HCT116 (cell line): ENCODE measurements around the gene CCDC187. TPM values are rescaled to one million over a fixed set of nuclear protein-coding genes. Genes with fewer than 3 reads are reported as not detected.

Experiments used
- ATAC-seq: fragments of 200-7000 bp; cut with Tn5 transposase; 2 replicates; pipeline ENCODE4 v1.9.1; 2020; ENCODE audit warnings: mild to moderate bottlenecking, moderate library complexity
- BruUV-seq: library from RNA; stranded (reverse); fragments of 400-500 nt; replicated peaks from 2 replicates; lab custom pipeline; 2021; lab: Mats Ljungman, UMichigan
- CTCF ChIA-PET: fragments of 300-600 bp; sonication (Branson Sonifier 250); formaldehyde crosslinking; loops from one replicate; lab custom pipeline; 2021; ENCODE audit warnings: antibody characterized with exemption; lab: Charles Lee
- POLR2A ChIA-PET: fragments of 300-600, 350-600 bp; sonication (Branson Sonifier 250); formaldehyde crosslinking; loops from one replicate; lab custom pipeline; 2021; ENCODE audit warnings: antibody characterized with exemption; lab: Charles Lee
- RAD21 ChIA-PET, 2 experiments: fragments of 300-600 bp; sonication (Branson Sonifier 250); formaldehyde crosslinking; loops; one replicate each; lab custom pipeline; 2023; ENCODE audit warnings: low total read pairs in 2 of 2; ENCODE audit not compliant: uncharacterized antibody in 2 of 2, unreplicated experiment in 2 of 2, low non-redundant PET in 1 of 2; lab: Charles Lee
- DNase-seq: peaks from one replicate; pipeline ENCODE4 v3.0.0-alpha.2; 2010; ENCODE audit warnings: low read depth, low spot score
- H2AFZ ChIP-seq: fragments of 200-600 bp; shearing (Covaris generic), sonication (generic); 2 replicates; pipeline ENCODE4 v1.6.1; 2017; ENCODE audit warnings: low read depth, mixed run types, mixed read lengths, antibody characterized with exemption, low read length; ENCODE audit not compliant: poor library complexity, severe bottlenecking
- H3K27ac ChIP-seq: 2 replicates; pipeline ENCODE4 v1.5.1; 2012; ENCODE audit warnings: low read depth, low read length
- H3K27me3 ChIP-seq: fragments of 200-600 bp; sonication (generic); 2 replicates; pipeline ENCODE4 v1.6.1; 2016; ENCODE audit warnings: mixed run types, low read length, mixed read lengths; ENCODE audit not compliant: insufficient read depth
- H3K36me3 ChIP-seq, 2 experiments: fragments of 200-500 bp in 1 of 2; fragments of 200-600 bp in 1 of 2; sonication (Bioruptor generic) in 1 of 2; sonication (generic) in 1 of 2; 2 replicates each; pipeline versions ENCODE4 v1.5.1 to v1.6.1; 2014 to 2016; ENCODE audit warnings: low read length in 2 of 2, inconsistent platforms in 1 of 2, mixed read lengths in 1 of 2, mixed run types in 1 of 2; ENCODE audit not compliant: insufficient read depth in 2 of 2, control insufficient read depth in 1 of 2
- H3K4me1 ChIP-seq, 2 experiments: fragments of 200-600 bp in 1 of 2; sonication (generic) in 1 of 2; 2 replicates each; pipeline versions ENCODE4 v1.5.1 to v1.6.1; 2012 to 2017; ENCODE audit warnings: low read length in 2 of 2, inconsistent platforms in 1 of 2, mild to moderate bottlenecking in 1 of 2, mixed read lengths in 1 of 2, mixed run types in 1 of 2, moderate library complexity in 1 of 2; ENCODE audit not compliant: insufficient read depth in 2 of 2, control insufficient read depth in 1 of 2
- H3K4me2 ChIP-seq: fragments of 200-600 bp; sonication (generic); 2 replicates; pipeline ENCODE4 v1.6.1; 2017; ENCODE audit warnings: mixed run types, low read length, mixed read lengths
- H3K4me3 ChIP-seq, 2 experiments: fragments of 200-600 bp in 1 of 2; sonication (generic) in 1 of 2; replicated peaks in 1 of 2; 2 replicates each; pipeline ENCODE4 v1.5.1; 2011 to 2016; ENCODE audit warnings: low read length in 2 of 2, control low read depth in 1 of 2, low read depth in 1 of 2, mild to moderate bottlenecking in 1 of 2, mixed read lengths in 1 of 2, mixed run types in 1 of 2
- H3K79me2 ChIP-seq: fragments of 200-600 bp; sonication (generic); 2 replicates; pipeline ENCODE4 v1.6.1; 2017; ENCODE audit warnings: mild to moderate bottlenecking, mixed run types, low read length, moderate library complexity, mixed read lengths; ENCODE audit not compliant: insufficient read depth
- H3K9ac ChIP-seq: fragments of 200-600 bp; sonication (generic); 2 replicates; pipeline ENCODE4 v1.6.1; 2016; ENCODE audit warnings: low read length, mixed read lengths
- H3K9me2 ChIP-seq: fragments of 200-600 bp; sonication (generic), shearing (Covaris generic); 2 replicates; pipeline ENCODE4 v1.6.1; 2017; ENCODE audit warnings: mixed run types, mild to moderate bottlenecking, moderate library complexity; ENCODE audit not compliant: insufficient read depth
- H3K9me3 ChIP-seq, 2 experiments: fragments of 200-500 bp in 1 of 2; fragments of 200-600 bp in 1 of 2; sonication (Bioruptor generic) in 1 of 2; sonication (generic) in 1 of 2; 2 replicates each; pipeline ENCODE4 v1.6.1; 2014 to 2017; ENCODE audit warnings: low read length in 2 of 2, mixed read lengths in 2 of 2, inconsistent platforms in 1 of 2, low read depth in 1 of 2, mild to moderate bottlenecking in 1 of 2, mixed run types in 1 of 2, moderate library complexity in 1 of 2; ENCODE audit not compliant: control insufficient read depth in 1 of 2, insufficient read depth in 1 of 2
- H4K20me1 ChIP-seq: fragments of 200-600 bp; sonication (generic), shearing (Covaris generic); 2 replicates; pipeline ENCODE4 v1.6.1; 2017; ENCODE audit warnings: mixed run types, mild to moderate bottlenecking, moderate library complexity; ENCODE audit not compliant: insufficient read depth
- CBX3 ChIP-seq: IDR thresholded peaks from 2 replicates; pipeline ENCODE4 v1.6.1; 2012; ENCODE audit warnings: low read depth
- CEBPB ChIP-seq: IDR thresholded peaks from 2 replicates; pipeline ENCODE4 v1.6.1; 2012; ENCODE audit warnings: low read depth
- CTCF ChIP-seq, 3 experiments: fragments of 200-600 bp in 1 of 3; sonication (generic) in 1 of 3; IDR thresholded peaks in 2 of 3; conservative IDR thresholded peaks in 1 of 3; 2 replicates each; pipeline ENCODE4 v1.5.1; 2012 to 2017; ENCODE audit warnings: low read depth in 2 of 3, low read length in 2 of 3, antibody characterized with exemption in 1 of 3, borderline replicate concordance in 1 of 3, control low read depth in 1 of 3, mild to moderate bottlenecking in 1 of 3, mixed read lengths in 1 of 3, mixed run types in 1 of 3, moderate library complexity in 1 of 3; ENCODE audit not compliant: insufficient read depth in 1 of 3
- ELF1 ChIP-seq: IDR thresholded peaks from 2 replicates; pipeline ENCODE4 v1.6.1; 2012; ENCODE audit warnings: low read depth, borderline replicate concordance
- EZH2 ChIP-seq: fragments of 200-600 bp; sonication (generic); IDR thresholded peaks from 2 replicates; pipeline ENCODE4 v1.6.1; 2017; ENCODE audit warnings: antibody characterized with exemption, mixed run types
- FOSL1 ChIP-seq: IDR thresholded peaks from 2 replicates; pipeline ENCODE4 v1.6.1; 2012; ENCODE audit warnings: low read depth
- JUND ChIP-seq: IDR thresholded peaks from 2 replicates; pipeline ENCODE4 v1.6.1; 2012
- MAX ChIP-seq: IDR thresholded peaks from 2 replicates; pipeline ENCODE4 v1.6.1; 2012
- POLR2A ChIP-seq: IDR thresholded peaks from 2 replicates; pipeline ENCODE4 v1.7.0; 2011; ENCODE audit warnings: borderline replicate concordance; ENCODE audit not compliant: insufficient read depth, insufficient read length; ENCODE audit errors: extremely low read depth
- POLR2AphosphoS5 ChIP-seq: IDR thresholded peaks from 2 replicates; pipeline ENCODE4 v1.6.1; 2011; ENCODE audit warnings: mild to moderate bottlenecking, low read depth, low read length, moderate library complexity
- RAD21 ChIP-seq: IDR thresholded peaks from 2 replicates; pipeline ENCODE4 v1.6.1; 2012; ENCODE audit warnings: low read depth, mild to moderate bottlenecking
- SIN3A ChIP-seq: IDR thresholded peaks from 2 replicates; pipeline ENCODE4 v1.6.1; 2012; ENCODE audit warnings: low read depth
- SP1 ChIP-seq: IDR thresholded peaks from 2 replicates; pipeline ENCODE4 v1.6.1; 2012; ENCODE audit warnings: low read depth
- SRF ChIP-seq: IDR thresholded peaks from 2 replicates; pipeline ENCODE4 v1.6.1; 2012; ENCODE audit warnings: low read depth
- TCF7L2 ChIP-seq: IDR thresholded peaks from 2 replicates; pipeline ENCODE4 v1.7.0; 2011; ENCODE audit warnings: borderline replicate concordance, inconsistent platforms; ENCODE audit not compliant: insufficient read depth, insufficient read length; ENCODE audit errors: extremely low read depth
- YY1 ChIP-seq: IDR thresholded peaks from 2 replicates; pipeline ENCODE4 v1.6.1; 2011; ENCODE audit warnings: low read length, low read depth, moderate library complexity, mild to moderate bottlenecking; ENCODE audit not compliant: insufficient replicate concordance; ENCODE audit errors: extremely low read depth
- ZFX ChIP-seq: fragments of 450-650 bp; IDR thresholded peaks from 2 replicates; pipeline ENCODE4 v1.6.1; 2017
- ZNF274 ChIP-seq: fragments of 200-500 bp; sonication (Bioruptor generic); IDR thresholded peaks from 2 replicates; pipeline ENCODE4 v1.6.1; 2014; ENCODE audit warnings: mild to moderate bottlenecking, low read depth, low read length, inconsistent platforms
- intact Hi-C: fragments of 100-400 bp; cut with micrococcal nuclease; formaldehyde crosslinking; loops from 2 replicates; pipeline ENCODE4 v1.10.0; 2022
- total RNA-seq: library from RNA; stranded (reverse); gene quantifications from one replicate; pipeline ENCODE4 v1.2.1, GENCODE V29; 2021; ENCODE audit not compliant: unreplicated experiment

CCDC187 gene
- total RNA-seq, 1 experiment from 2014 or later, result 4.6 TPM

GRCh38 chr9:136230773-136231172, 73.1 kb downstream of the CCDC187 start:
- DNase-seq (no peak), ATAC-seq (no peak)
- H3K4me1 ChIP-seq, result peaks cover 19 to 48% of the 10 kb centered on the region in 2 experiments
- ChIA-PET RAD21 (no interaction called here), CTCF (no interaction called here), POLR2A (no interaction called here)
- no peak overlapping the region for H3K4me2 ChIP-seq
- H4K20me1 ChIP-seq, result peaks cover 2% of the 10 kb centered on the region; the same call in 1 of the 2 replicates
- no peak overlapping the region for H3K9ac ChIP-seq
- H3K27ac ChIP-seq, result no peak overlapping the region
- no peak overlapping the region for H2AFZ ChIP-seq
- no peak overlapping the region for H3K4me3 ChIP-seq
- H3K9me2 ChIP-seq, result no peaks in the 10 kb centered on the region
- no peaks in the 10 kb centered on the region for H3K9me3 ChIP-seq
- no TSS peak for BruUV-seq
- H3K36me3 ChIP-seq, result peaks cover 2 to 31% of the 10 kb centered on the region in 2 experiments; a peak in 3 of 4 replicates
- no peak for TF ChIP-seq EZH2
- no peak for TF ChIP-seq CBX3
- no peak for TF ChIP-seq TCF7L2
- peaks cover 97% of the 10 kb centered on the region for H3K79me2 ChIP-seq
- intact Hi-C loops, result no loop called here
- H3K27me3 ChIP-seq, result no peaks in the 10 kb centered on the region

GRCh38 chr9:136230365-136230764, 73.5 kb downstream of the CCDC187 start:
- Histone ChIP-seq H3K36me3 (peaks cover 0 to 31% of the 10 kb centered on the region in 2 experiments; a peak in 3 of 4 replicates), H3K4me2 (no peak overlapping the region), H3K27ac (no peak overlapping the region), H3K9ac (no peak overlapping the region), H3K4me3 (no peak overlapping the region), H3K9me3 (no peaks in the 10 kb centered on the region), H3K4me1 (peaks cover 19 to 49% of the 10 kb centered on the region in 2 experiments), H3K79me2 (peaks cover 97% of the 10 kb centered on the region), H2AFZ (no peak overlapping the region), H3K9me2 (no peaks in the 10 kb centered on the region), H4K20me1 (peaks cover 5% of the 10 kb centered on the region; the same call in 1 of the 2 replicates), H3K27me3 (no peaks in the 10 kb centered on the region)
- DNase-seq, result no peak
- BruUV-seq, result no TSS peak
- POLR2A ChIA-PET, result no interaction called here
- CTCF ChIA-PET, result no interaction called here
- intact Hi-C loops, result no loop called here
- RAD21 ChIA-PET, result no interaction called here
- no peak for ATAC-seq
- TF ChIP-seq POLR2A (no peak), EZH2 (no peak), ZFX (no peak), POLR2AphosphoS5 (no peak), CEBPB (no peak), YY1 (no peak), ELF1 (no peak), SP1 (no peak), CBX3 (no peak), SRF (no peak), MAX (no peak), SIN3A (no peak), FOSL1 (no peak), JUND (no peak), TCF7L2 (no peak), RAD21 (no peak), CTCF (IDR thresholded peaks at IDR 0.05 in 2 of 3, conservative IDR thresholded peaks at IDR 0.05 in 1 of 3; ENCODE audit: borderline replicate concordance in 1 of 3, insufficient read depth in 1 of 3, low read depth in 2 of 3, low read length in 2 of 3) (no peak), ZNF274 (no peak)
